Measurements from ENCODE around the gene HIBADH.

DNA sequence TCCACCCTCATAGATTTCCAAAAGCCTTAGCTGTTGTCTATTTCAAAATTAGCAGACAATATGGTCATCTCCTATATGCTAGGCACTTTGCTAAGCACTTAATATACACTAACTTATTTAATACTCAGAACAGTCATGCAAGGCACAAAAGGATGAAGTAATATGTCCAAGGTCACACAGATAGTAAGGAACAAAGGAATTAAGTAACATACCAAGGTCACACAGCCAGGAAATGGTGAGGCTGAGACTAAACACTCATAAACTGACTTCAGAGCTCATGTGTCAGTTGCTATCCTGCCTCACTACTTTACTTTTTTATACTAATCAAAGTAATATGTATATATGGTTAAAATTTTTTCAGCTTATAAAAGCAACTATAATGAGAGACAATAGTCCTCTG, 23.6 kb upstream of the HIBADH start:
- TF ChIP-seq SCRT1 (tag by site-specific recombination; IDR thresholded peaks at IDR 0.05; ENCODE audit: borderline replicate concordance) (no peak), ZNF530 (tag by site-specific recombination; IDR thresholded peaks at IDR 0.05; ENCODE audit: low read depth) (no peak), ZNF658 (tag by site-specific recombination; IDR thresholded peaks at IDR 0.05) (no peak), ZNF37A (tag by site-specific recombination; IDR thresholded peaks at IDR 0.05) (no peak), KLF10 (tag by site-specific recombination; IDR thresholded peaks at IDR 0.05) (no peak), ZNF837 (tag by site-specific recombination; IDR thresholded peaks at IDR 0.05) (no peak), BCL11A (tag by site-specific recombination; IDR thresholded peaks at IDR 0.05; ENCODE audit: low read depth) (no peak)
- TF ChIP-seq, protein P1, sequence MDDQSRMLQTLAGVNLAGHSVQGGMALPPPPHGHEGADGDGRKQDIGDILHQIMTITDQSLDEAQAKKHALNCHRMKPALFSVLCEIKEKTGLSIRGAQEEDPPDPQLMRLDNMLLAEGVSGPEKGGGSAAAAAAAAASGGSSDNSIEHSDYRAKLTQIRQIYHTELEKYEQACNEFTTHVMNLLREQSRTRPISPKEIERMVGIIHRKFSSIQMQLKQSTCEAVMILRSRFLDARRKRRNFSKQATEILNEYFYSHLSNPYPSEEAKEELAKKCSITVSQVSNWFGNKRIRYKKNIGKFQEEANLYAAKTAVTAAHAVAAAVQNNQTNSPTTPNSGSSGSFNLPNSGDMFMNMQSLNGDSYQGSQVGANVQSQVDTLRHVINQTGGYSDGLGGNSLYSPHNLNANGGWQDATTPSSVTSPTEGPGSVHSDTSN (CRISPR knock-in tag; IDR thresholded peaks at IDR 0.05): no peak
- TF ChIP-seq, protein P2, sequence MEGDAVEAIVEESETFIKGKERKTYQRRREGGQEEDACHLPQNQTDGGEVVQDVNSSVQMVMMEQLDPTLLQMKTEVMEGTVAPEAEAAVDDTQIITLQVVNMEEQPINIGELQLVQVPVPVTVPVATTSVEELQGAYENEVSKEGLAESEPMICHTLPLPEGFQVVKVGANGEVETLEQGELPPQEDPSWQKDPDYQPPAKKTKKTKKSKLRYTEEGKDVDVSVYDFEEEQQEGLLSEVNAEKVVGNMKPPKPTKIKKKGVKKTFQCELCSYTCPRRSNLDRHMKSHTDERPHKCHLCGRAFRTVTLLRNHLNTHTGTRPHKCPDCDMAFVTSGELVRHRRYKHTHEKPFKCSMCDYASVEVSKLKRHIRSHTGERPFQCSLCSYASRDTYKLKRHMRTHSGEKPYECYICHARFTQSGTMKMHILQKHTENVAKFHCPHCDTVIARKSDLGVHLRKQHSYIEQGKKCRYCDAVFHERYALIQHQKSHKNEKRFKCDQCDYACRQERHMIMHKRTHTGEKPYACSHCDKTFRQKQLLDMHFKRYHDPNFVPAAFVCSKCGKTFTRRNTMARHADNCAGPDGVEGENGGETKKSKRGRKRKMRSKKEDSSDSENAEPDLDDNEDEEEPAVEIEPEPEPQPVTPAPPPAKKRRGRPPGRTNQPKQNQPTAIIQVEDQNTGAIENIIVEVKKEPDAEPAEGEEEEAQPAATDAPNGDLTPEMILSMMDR (tag by site-specific recombination; IDR thresholded peaks at IDR 0.05): no peak
- TF ChIP-seq, protein P3, sequence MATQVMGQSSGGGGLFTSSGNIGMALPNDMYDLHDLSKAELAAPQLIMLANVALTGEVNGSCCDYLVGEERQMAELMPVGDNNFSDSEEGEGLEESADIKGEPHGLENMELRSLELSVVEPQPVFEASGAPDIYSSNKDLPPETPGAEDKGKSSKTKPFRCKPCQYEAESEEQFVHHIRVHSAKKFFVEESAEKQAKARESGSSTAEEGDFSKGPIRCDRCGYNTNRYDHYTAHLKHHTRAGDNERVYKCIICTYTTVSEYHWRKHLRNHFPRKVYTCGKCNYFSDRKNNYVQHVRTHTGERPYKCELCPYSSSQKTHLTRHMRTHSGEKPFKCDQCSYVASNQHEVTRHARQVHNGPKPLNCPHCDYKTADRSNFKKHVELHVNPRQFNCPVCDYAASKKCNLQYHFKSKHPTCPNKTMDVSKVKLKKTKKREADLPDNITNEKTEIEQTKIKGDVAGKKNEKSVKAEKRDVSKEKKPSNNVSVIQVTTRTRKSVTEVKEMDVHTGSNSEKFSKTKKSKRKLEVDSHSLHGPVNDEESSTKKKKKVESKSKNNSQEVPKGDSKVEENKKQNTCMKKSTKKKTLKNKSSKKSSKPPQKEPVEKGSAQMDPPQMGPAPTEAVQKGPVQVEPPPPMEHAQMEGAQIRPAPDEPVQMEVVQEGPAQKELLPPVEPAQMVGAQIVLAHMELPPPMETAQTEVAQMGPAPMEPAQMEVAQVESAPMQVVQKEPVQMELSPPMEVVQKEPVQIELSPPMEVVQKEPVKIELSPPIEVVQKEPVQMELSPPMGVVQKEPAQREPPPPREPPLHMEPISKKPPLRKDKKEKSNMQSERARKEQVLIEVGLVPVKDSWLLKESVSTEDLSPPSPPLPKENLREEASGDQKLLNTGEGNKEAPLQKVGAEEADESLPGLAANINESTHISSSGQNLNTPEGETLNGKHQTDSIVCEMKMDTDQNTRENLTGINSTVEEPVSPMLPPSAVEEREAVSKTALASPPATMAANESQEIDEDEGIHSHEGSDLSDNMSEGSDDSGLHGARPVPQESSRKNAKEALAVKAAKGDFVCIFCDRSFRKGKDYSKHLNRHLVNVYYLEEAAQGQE (tag by site-specific recombination; IDR thresholded peaks at IDR 0.05): no peak
- TF ChIP-seq, protein P4, sequence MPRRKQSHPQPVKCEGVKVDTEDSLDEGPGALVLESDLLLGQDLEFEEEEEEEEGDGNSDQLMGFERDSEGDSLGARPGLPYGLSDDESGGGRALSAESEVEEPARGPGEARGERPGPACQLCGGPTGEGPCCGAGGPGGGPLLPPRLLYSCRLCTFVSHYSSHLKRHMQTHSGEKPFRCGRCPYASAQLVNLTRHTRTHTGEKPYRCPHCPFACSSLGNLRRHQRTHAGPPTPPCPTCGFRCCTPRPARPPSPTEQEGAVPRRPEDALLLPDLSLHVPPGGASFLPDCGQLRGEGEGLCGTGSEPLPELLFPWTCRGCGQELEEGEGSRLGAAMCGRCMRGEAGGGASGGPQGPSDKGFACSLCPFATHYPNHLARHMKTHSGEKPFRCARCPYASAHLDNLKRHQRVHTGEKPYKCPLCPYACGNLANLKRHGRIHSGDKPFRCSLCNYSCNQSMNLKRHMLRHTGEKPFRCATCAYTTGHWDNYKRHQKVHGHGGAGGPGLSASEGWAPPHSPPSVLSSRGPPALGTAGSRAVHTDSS (tag by site-specific recombination; IDR thresholded peaks at IDR 0.05): no peak

Data from HEK293 (cell line).